Fibroblast of skin of scalp (primary cell): ENCODE data around the gene ADM5.
A peak's percentile ranks its signal among the peaks of the same experiment; 100 is the strongest.

Source experiments
- DNase-seq: peaks from one replicate; pipeline ENCODE4 v3.0.0-alpha.2; 2013

Gene ADM5

GRCh38 chr19:49658566-49659442 lies 30.6 kb upstream of the ADM5 start:
- DNase-seq: no peak

GRCh38 chr19:49660338-49660961 lies 28.9 kb upstream of the ADM5 start:
- DNase-seq: no peak

GRCh38 chr19:49662011-49662410 lies 27.4 kb upstream of the ADM5 start:
- no peak for DNase-seq

- no peak for DNase-seq
Observed at GRCh38 chr19:49663224-49663623, 26.2 kb upstream of the ADM5 start.

DNA sequence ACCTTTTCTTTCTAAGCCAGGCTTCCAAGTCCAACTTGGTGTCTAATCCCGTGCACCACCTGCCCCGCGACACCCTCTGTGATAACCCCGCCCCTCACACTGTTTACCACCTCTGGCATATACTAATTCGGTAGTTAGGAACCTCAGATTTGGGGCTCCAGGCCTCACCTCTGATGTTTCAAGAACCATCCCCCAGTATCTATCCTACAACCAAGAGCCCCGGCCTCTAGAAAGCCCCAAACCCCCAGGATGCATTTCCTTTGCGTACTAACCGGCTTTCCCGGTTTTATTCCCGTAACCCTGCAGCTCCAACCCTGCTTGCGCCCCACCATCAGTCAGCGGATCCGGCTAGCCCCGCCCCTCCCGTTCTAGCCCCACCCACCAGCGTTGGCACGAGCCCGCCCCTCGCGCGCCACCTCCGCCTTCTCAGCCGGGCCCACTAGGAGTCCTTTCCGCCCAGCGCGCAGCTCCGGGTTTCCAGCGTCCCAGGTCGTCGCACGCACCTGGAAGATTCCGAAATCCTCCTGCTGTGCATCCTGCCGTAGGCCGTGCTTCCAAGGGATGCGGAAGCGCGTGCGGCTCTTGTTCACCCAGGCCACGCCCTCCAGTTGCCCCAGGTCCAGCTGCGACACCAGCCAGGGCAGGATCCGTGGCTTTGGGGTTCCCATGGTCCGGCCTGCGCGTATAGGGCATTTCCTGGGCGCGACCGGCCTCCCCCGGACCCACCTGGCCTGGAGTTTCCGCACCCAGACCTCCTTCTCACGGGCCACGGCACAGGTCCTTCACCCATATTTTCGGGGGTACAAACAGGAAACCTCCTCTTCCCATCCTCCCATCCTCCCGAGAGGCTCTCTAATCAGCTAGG lies 25.0 kb upstream of the ADM5 start:
- DNase-seq: peak; percentile 72

GRCh38 chr19:49665036-49665350 lies 24.4 kb upstream of the ADM5 start:
- no peak for DNase-seq

DNA sequence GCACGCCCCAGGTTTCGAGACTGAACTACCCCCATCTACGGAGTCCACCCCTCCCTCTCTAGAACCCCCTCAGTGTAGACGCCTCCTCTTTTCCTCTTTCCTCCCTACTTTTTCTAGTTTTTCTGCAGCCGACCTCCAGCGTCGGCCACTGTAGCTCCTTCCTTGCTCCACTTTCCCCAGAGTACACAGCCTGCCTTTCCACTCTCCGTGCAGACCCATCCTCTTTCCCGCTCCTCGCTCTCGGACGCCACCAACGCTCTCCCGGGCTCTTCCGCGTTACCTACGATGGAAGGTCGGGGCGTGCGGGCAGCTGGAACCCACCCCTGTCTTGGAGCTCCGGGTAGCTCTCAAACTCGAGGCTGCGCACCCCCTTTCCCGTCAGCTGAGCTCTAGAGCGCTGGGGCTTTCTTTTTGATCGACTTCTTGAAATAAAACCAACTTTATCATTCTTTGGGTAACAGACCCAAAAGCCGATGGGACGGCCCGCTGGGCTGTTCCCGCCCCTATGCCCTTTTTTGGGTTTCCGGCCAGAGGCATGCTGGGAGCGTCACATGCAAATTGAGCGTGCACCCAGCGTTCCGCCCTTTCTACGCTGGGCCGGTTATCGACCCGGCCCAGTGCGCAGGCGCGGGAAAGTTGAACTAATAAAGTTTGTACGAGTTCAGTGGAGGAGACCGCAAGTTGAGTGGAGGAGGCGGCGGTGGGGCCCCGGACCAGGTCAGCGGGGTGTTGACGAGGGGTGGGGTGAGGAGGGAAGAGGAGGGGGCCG lies 23.9 kb upstream of the ADM5 start, which contains the start of the genes BCL2L12 and IRF3:
Gene BCL2L12, plus strand, starts transcription at position 583 of the 769 bp plus-strand sequence. CDS start 760 bp downstream, outside the sequence.
Gene IRF3, minus strand, starts transcription at position 507 of the 769 bp plus-strand sequence. CDS start 1,019 bp downstream, outside the sequence.
- DNase-seq: peak; percentile 96

GRCh38 chr19:49666120-49666444 lies 23.3 kb upstream of the ADM5 start:
- no peak for DNase-seq

DNA sequence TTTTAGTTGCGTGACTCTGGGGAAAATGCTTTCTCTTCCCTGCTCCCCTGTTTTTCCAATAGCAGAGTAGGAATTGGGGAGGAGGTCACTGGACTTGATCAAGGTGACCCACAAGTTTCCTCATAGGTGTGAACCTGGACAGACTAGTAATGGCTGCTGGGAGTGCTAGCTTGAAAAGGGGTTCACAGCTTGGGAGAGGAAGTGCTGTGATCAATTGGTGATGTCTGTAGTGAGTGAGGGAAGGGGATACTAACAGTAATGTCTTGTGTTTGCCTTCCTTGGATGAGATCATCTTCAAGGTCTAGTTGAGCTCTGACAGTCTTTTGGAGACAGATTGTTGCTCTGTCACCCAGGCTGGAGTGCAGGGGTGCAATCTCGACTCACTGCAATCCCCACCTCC lies 21.9 kb upstream of the ADM5 start:
- DNase-seq: no peak

GRCh38 chr19:49669516-49669915 lies 19.9 kb upstream of the ADM5 start:
- DNase-seq: no peak

- peak; percentile 60 for DNase-seq
Observed at GRCh38 chr19:49672131-49672919, 17.1 kb upstream of the ADM5 start.

DNA sequence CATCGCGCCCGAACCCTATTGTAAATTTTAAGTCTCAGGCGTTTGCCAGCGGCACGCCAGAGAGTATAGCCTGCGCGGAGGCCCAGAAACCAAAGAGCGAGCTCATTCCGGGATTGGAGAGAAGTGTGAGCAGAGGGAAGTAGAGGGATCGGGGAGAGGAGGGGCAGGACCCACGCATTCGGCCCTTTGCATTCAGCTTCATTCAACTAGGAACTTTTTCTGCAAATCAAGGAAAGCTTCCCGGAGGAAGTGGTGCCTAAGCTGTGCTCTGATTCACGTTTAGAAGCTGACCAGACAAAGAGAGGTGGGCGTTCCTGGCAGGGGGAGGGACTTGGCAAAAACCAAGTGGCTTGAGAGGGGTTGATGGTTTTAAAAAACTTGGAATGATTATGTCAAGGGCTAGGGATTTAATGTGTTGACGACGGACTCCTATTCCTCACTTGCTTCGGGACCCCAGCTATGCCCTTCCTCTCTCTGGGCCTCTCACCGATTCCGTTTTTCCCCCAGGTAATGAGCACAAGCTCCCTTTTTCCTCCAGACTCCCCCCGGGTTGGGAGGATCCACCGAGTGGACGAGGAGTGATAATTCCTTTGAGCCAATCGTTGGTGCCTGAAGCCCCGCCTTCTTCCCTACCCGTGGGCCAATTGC lies 13.1 kb upstream of the ADM5 start:
- peak; percentile 93 for DNase-seq

DNA sequence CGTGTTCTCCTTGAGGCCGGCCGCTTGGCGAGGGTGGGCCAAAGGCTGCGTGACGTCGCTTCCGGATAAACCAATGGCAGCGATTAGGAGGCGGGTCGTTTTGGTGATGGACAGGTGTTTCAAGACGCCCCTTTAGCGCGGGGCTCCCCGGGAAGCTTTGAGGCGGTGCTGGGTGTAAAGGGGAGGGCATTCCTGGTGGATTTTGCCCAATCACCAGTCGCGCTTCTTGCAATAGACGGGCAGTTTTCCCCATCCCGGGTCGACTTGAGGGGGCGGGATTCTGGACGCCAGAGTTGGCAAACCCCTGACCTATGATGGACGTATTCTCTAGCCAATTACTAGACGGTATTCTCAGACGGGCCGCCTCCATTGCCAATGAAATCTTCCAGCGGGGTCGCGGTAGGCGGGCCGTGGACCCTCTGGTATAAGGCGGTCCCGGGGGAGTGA lies 12.6 kb upstream of the ADM5 start:
- peak; percentile 100 for DNase-seq

DNA sequence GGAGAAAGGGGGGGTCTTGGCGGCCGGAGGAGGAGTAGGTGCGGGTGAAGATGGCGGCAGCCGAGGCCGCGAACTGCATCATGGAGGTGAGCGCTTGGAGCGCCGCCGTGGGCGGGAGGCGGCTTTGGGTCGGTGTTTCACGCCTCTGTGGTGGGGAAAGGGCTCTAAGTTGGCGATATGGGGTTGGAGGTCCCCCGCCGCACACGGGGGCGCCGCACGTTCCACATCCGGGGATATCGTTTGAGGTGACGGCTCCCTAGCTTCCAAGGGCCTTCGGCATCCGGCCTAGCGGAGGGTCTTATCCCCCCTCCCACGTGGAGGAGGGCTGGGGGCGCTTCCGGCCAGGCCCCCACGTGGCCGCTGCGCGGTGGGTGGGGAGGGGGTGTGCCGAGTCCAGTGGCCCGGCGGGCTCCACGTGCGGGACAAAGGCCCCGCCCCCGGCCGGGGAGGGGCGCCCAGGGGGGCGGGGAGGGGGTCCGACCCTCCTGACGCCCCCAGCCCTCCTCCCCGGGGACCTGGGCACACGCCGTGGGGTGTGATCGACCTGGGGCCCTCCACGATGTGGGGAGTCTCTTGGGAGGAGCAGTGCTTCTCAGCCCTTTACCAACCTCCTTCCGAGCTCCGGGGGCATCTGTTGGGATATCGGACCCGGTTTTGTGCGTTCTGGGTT lies 12.0 kb upstream of the ADM5 start, which contains the start of gene PRMT1:
Gene PRMT1, plus strand, starts transcription at position 41 of the 670 bp plus-strand sequence. Its CDS starts 10 bp downstream, at position 51.
- DNase-seq: peak; percentile 43

GRCh38 chr19:49677901-49678674 lies 11.3 kb upstream of the ADM5 start:
- peak; percentile 76 for DNase-seq

DNA sequence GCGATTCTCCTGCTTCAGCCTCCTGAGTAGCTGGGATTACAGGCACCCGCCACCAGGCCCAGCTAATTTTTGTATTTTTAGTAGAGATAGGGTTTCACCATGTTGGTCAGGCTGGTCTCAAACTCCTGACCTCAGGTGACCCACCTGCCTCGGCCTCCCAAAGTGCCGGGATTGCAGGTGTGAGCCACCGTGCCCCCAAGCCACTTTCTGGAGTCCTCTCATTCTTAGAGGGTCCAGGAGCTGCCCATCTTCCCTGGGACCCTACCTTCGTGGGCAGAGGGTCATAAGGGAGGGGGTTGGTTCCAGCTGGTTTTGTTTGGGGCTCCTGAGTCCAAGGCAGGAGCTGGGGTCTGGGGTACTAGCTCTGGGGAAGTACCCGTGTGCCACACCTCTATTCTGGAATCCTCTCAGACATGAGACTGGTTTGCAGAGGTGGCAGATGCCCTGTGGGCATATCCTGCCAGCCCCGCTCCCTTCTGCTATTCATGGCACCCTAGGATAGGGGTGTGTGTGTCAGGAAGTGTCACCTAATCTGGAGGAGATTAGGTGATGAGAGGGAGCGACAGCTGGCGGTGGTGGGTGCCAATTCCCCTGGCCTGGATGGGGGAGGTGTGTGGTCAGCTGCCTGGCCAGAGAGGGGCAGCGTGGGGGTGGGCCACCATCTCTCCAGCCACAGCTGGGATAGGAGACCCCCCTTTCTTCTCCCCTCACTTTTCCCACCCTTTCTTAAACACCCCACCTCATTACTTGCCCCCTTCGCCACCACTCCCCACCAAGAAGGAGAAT lies 10.2 kb upstream of the ADM5 start:
- no peak for DNase-seq

GRCh38 chr19:49679771-49680413 lies 9.5 kb upstream of the ADM5 start:
- no peak for DNase-seq
